Measurements from ENCODE around the gene MRGPRX1. TPM values are rescaled to one million over a fixed set of nuclear protein-coding genes. Genes with fewer than 3 reads are reported as not detected.
"Not testable (repeated sequence)": the region's sequence is repeated elsewhere in the genome, so short reads cannot be mapped to it uniquely, and the experiment has no call there.

MRGPRX1 gene
- polyA plus RNA-seq, 2 of the 4 experiments (the other 2 are of a cell fraction) = not detected

DNA sequence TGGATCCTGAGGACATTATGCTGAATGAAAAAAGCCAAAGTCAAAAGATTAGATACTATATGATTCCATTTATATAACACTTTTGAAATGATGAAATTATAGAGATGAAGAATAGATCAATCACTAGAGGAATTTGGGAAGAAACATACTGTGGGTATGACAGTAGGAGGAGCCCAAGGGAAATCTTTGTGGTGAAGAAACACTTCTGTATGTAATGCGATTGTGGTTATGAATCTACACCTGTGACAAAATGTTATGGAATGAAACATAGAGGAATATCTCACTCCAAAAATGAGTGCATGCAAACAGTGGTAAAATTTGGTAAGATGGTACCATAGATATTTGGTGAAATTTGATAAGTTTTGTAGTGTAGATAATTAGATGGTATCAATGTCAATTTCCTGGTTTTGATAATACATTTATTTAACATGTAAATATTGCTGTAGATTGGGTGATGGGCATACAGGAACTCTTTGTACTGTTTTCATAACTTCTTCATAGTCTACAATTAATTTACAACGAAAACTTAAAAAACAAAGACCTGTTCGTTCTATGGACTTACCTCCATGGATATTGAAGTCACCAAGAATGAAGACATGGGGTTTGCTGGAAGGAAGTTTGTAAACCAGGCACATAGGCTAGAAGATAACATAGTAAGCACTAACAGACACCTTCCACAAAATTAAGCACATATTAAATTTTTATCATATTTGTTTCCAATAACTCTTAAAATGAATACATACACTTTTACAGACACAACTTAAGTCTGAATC lies 11.5 kb downstream of the MRGPRX1 start (continued):
- TF ChIP-seq HOXB5 (CRISPR knock-in tag; IDR thresholded peaks at IDR 0.05) (no peak), EHF (CRISPR knock-in tag; IDR thresholded peaks at IDR 0.05) (no peak), HOXA7 (CRISPR knock-in tag; IDR thresholded peaks at IDR 0.05) (no peak), NFE2L2 (conservative IDR thresholded peaks at IDR 0.05; ENCODE audit: low read length) (no peak), CBX8 (IDR thresholded peaks at IDR 0.05) (peak; percentile 80; the same call in 1 of the 2 replicates)

DNA sequence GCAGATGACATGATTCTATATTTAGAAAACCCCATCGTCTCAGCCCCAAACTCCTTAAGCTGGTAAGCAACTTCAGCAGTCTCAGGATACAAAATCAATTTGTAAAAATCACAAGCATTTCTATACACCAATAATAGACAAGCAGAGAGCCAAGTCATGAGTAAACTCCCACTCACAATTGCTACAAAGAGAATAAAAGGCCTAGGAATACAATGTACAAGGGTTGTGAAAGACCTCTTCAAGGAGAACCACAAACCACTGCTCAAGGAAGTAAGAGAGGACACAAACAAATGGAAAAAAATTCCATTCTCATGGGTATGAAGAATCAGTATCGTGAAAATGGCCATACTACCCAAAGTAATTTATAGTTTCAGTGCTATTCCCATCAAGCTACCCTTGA lies 13.8 kb downstream of the MRGPRX1 start:
- CTCF ChIA-PET = not testable (repeated sequence)

DNA sequence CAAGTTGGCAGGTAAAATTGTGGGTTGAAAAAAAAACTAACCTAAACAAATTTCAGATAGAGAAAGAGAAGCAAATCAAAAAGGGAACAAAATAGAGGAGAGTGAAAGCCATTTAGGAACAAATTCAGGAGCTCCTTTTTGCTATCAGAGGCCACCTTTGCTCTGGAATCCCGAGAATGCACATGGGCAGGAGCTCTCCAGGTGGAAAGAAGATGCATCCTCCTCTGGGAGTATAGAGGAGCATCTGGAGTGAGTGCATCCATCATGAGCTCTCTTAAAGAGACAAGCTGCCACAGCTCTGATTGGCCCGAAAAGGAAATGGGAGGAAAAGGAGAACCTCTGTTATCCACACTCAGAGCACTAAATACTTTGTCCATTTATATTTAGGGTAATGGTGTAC lies 26.3 kb downstream of the MRGPRX1 start:
- FAIRE-seq (no peak), ATAC-seq (no peak), DNase-seq (ENCODE audit: low read depth in 1 of 2, low spot score in 1 of 2) (no peak)
- ChIA-PET CTCF (no interaction called here), POLR2A (no interaction called here)
- H3K4me3 ChIP-seq = no peak overlapping the region
- H3K4me2 ChIP-seq = no peak overlapping the region
- H3K4me1 ChIP-seq = no peaks in the 10 kb centered on the region
- no peak for TF ChIP-seq ZC3H11A (IDR thresholded peaks at IDR 0.05)
- H3K27ac ChIP-seq = no peak overlapping the region
- 10% methylated on average over 2 of the region's 2 CpGs for WGBS (ENCODE audit: missing lambda C conversion rate)
- H3K9me3 ChIP-seq = no peaks in the 10 kb centered on the region

More for the DNA sequence above, 13.8 kb downstream of the MRGPRX1 start:
- H3K4me2 ChIP-seq; DNase-seq (ENCODE audit: low read depth in 1 of 2, low spot score in 1 of 2); H3K27ac ChIP-seq; ATAC-seq; H3K9me3 ChIP-seq; FAIRE-seq; H3K4me1 ChIP-seq; POLR2A ChIA-PET; H3K4me3 ChIP-seq: not testable (repeated sequence)
- WGBS (ENCODE audit: missing lambda C conversion rate) = 11% methylated on average over 2 of the region's 2 CpGs

DNA sequence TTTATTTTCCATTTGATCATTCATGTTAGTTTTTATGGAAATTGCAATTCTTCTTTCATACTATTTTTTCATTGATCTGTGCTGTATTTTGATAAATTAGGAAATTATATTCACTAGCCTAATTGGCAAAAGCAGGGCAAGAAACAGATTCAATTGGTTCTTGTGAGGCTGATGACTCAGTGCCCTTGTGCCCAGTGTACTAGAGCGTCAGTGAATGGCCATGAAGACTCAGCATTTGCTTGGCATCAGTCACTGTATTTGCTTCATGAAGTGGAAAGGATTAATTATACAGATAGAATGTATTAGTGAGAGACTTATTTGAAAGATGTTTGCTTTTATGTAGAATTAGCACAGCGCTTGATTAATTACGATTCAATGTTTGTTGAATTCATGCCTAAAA lies 31.8 kb downstream of the MRGPRX1 start:
- H3K4me1 ChIP-seq = no peaks in the 10 kb centered on the region
- H3K27ac ChIP-seq = no peak overlapping the region
- ChIA-PET POLR2A (no interaction called here), CTCF (no interaction called here)
- TF ChIP-seq NFE2L2 (conservative IDR thresholded peaks at IDR 0.05; ENCODE audit: low read length) (no peak), FOSL2 (IDR thresholded peaks at IDR 0.05) (no peak), FOSL2 (CRISPR knock-in tag; IDR thresholded peaks at IDR 0.05) (no peak)
- TF ChIP-seq, protein P1, sequence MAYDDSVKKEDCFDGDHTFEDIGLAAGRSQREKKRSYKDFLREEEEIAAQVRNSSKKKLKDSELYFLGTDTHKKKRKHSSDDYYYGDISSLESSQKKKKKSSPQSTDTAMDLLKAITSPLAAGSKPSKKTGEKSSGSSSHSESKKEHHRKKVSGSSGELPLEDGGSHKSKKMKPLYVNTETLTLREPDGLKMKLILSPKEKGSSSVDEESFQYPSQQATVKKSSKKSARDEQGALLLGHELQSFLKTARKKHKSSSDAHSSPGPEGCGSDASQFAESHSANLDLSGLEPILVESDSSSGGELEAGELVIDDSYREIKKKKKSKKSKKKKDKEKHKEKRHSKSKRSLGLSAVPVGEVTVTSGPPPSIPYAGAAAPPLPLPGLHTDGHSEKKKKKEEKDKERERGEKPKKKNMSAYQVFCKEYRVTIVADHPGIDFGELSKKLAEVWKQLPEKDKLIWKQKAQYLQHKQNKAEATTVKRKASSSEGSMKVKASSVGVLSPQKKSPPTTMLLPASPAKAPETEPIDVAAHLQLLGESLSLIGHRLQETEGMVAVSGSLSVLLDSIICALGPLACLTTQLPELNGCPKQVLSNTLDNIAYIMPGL (CRISPR knock-in tag; IDR thresholded peaks at IDR 0.05; ENCODE audit: borderline replicate concordance) = no peak
- TF ChIP-seq, protein P2, sequence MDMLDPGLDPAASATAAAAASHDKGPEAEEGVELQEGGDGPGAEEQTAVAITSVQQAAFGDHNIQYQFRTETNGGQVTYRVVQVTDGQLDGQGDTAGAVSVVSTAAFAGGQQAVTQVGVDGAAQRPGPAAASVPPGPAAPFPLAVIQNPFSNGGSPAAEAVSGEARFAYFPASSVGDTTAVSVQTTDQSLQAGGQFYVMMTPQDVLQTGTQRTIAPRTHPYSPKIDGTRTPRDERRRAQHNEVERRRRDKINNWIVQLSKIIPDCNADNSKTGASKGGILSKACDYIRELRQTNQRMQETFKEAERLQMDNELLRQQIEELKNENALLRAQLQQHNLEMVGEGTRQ (IDR thresholded peaks at IDR 0.05) = no peak
- no peak overlapping the region for H3K4me3 ChIP-seq
- WGBS (ENCODE audit: missing lambda C conversion rate) = 68% methylated on average over 3 of the region's 3 CpGs
- H3K4me2 ChIP-seq = no peak overlapping the region
- FAIRE-seq (no peak), ATAC-seq (no peak), DNase-seq (ENCODE audit: low read depth in 1 of 2, low spot score in 1 of 2) (no peak)
- H3K9me3 ChIP-seq = no peaks in the 10 kb centered on the region

DNA sequence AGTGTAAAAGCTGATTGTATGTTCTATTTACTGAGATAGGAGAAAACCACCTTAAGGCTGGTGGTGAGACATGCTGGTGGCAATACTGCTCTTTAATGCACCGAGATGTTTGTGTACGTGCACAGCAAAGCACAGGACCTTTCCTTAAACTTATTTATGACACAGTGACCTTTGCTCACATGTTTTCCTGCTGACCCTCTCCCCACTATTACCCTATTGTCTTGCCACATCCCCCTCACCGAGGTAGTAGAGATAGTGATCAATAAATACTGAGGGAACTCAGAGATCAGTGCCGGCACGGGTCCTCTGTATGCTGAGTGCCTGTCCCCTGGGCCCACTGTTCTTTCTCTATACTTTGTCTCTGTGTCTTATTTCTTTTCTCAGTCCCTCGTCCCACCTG lies 38.6 kb downstream of the MRGPRX1 start:
- H3K9me3 ChIP-seq; POLR2A ChIA-PET; ATAC-seq; CTCF ChIA-PET; H3K27ac ChIP-seq; H3K4me1 ChIP-seq; H3K4me2 ChIP-seq; FAIRE-seq; H3K4me3 ChIP-seq; DNase-seq (ENCODE audit: low read depth in 1 of 2, low spot score in 1 of 2): not testable (repeated sequence)
- WGBS (ENCODE audit: missing lambda C conversion rate) = 48% methylated on average over 6 of the region's 6 CpGs

DNA sequence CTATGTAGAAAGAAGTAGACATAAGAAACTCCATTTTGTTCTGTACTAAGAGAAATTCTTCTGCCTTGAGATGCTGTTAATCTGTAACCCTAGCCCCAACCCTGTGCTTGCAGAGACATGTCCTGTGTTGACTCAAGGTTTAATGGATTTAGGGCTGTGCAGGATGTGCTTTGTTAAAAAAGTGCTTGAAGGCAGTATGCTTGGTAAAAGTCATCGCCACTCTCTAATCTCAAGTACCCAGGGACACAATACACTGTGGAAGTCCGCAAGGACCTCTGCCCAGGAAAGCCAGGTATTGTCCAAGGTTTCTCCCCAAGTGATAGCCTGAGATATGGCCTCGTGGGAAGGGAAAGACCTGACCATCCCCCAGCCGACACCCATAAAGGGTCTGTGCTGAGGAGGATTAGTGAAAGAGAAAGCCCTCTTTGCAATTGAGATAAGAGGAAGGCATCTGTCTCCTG lies 39.0 kb downstream of the MRGPRX1 start:
- CTCF ChIA-PET, ATAC-seq: not testable (repeated sequence)

DNA sequence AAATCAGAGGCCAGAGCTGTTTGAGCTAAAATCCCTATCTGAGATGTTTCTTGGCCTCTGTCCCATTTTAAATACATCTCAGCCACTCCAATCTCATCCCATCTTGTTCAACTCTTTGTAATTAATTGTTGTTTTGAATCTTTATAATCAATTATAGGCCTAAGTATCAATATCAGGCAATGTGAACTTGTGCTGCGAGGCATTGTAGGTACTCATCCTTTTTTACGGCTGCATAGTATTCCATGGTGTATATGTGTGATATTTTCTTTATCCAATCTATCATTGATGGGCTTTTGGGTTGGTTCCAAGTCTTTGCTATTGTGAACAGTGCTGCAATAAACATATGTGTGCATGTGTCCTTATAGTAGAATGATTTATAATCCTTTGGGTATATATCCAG lies 47.5 kb downstream of the MRGPRX1 start:
- ATAC-seq; FAIRE-seq; DNase-seq (ENCODE audit: low read depth in 1 of 2, low spot score in 1 of 2); H3K4me2 ChIP-seq; H3K4me3 ChIP-seq; POLR2A ChIA-PET; CTCF ChIA-PET; H3K4me1 ChIP-seq; H3K9me3 ChIP-seq; H3K27ac ChIP-seq: not testable (repeated sequence)
- WGBS (ENCODE audit: missing lambda C conversion rate) = 15% methylated on average over 2 of the region's 2 CpGs

More for the DNA sequence above, 39.0 kb downstream of the MRGPRX1 start:
- FAIRE-seq; H3K9me3 ChIP-seq; H3K27ac ChIP-seq; POLR2A ChIA-PET; DNase-seq (ENCODE audit: low read depth in 1 of 2, low spot score in 1 of 2); H3K4me3 ChIP-seq; H3K4me1 ChIP-seq: not testable (repeated sequence)
- WGBS (ENCODE audit: missing lambda C conversion rate) = 0% methylated on average over 4 of the region's 4 CpGs
- H3K4me2 ChIP-seq = 0 out of 3 replicates have a peak overlapping the region, but pooled peaks have one; percentile 30

All from A549 (cell line).